ENCODE results near the gene KRTAP19-8. TPM values are rescaled to one million over a fixed set of nuclear protein-coding genes. Genes with fewer than 3 reads are reported as not detected.

Gene KRTAP19-8
- total and polyA plus RNA-seq, 2 donors from 2014 or later = not detected

DNA sequence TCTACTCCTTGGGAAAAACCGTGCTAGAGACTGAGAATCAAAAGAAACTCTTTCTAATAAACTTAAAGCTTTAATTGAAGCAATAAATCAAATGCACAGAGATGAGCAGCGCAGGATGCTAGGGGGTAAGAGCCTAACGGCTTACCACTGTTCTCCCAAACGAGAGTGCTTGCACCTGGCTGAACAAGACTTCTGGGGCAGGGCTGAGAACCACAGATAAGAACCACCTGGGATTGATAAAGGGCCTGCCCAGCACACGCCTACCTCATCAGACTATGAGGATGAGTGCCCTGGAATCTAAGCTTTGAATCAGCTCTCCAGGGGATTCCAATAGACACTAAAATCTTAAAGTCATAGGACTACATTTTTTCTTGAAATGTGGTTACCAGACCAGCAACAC lies 43.3 kb downstream of the KRTAP19-8 start:
- DNase-seq (peak in 1 of 5 donors; percentile 25), FAIRE-seq (no peak)
- intact Hi-C loops (cut with DNase I) = no loop called here
- TF ChIP-seq, protein P1, sequence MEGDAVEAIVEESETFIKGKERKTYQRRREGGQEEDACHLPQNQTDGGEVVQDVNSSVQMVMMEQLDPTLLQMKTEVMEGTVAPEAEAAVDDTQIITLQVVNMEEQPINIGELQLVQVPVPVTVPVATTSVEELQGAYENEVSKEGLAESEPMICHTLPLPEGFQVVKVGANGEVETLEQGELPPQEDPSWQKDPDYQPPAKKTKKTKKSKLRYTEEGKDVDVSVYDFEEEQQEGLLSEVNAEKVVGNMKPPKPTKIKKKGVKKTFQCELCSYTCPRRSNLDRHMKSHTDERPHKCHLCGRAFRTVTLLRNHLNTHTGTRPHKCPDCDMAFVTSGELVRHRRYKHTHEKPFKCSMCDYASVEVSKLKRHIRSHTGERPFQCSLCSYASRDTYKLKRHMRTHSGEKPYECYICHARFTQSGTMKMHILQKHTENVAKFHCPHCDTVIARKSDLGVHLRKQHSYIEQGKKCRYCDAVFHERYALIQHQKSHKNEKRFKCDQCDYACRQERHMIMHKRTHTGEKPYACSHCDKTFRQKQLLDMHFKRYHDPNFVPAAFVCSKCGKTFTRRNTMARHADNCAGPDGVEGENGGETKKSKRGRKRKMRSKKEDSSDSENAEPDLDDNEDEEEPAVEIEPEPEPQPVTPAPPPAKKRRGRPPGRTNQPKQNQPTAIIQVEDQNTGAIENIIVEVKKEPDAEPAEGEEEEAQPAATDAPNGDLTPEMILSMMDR (IDR thresholded peaks at IDR 0.05; ENCODE audit: borderline replicate concordance, extremely low read depth, insufficient read depth) = no peak
- no peaks in the 10 kb centered on the region for H3K36me3 ChIP-seq (ENCODE audit: control insufficient read depth in 2 of 3, insufficient read depth in 3 of 3, low read length in 3 of 3)
- no peaks in the 10 kb centered on the region for H3K27me3 ChIP-seq (ENCODE audit: control insufficient read depth, insufficient read depth, low read length)
- no peak overlapping the region for H3K4me3 ChIP-seq (ENCODE audit: low read length in 3 of 3)
- no peaks in the 10 kb centered on the region for H3K9me3 ChIP-seq (ENCODE audit: control insufficient read depth in 2 of 3, insufficient read depth in 1 of 3, low read length in 3 of 3)
- H3K9ac ChIP-seq (ENCODE audit: low read length in 3 of 3) = no peak overlapping the region
- H3K27ac ChIP-seq (ENCODE audit: low read depth in 2 of 2, low read length in 2 of 2) = no peak overlapping the region
- no peaks in the 10 kb centered on the region for H3K4me1 ChIP-seq (ENCODE audit: control insufficient read depth in 2 of 3, insufficient read depth in 2 of 3, low read depth in 1 of 3, low read length in 3 of 3)

DNA sequence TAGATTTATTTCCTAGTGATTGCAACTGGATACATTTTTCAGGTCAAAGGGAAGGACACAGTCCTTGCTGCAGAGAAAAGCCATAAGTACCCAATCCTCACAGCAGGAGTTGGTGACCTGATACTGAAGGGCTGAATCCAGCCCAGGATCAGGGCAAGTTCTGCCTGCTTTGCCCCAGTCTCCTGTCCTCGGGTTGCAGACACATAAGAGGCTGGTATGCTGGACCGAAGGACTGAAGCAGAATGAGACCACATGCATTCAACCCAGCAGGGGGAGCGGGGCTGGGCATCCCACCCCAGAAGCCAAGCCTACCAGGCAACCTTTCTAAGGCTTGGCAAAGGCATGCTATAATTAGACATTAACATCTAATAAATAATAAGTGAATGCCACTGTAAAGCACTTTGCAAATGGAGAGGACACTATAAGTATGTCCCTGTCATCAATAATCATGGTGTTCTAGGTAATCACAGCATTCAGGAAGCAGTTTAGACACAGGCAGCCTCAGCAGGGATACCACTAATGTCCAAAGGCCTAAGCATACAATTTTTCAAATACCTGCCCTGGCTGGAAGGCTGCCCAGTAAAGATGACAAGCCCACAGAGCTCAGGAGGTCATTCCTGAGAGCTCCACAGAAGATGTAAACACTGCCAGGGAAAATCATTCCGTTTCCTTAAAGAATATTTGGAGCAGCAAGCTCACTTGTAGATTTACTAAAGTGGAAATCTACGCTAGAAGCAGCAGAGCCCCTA lies 47.6 kb downstream of the KRTAP19-8 start:
- FAIRE-seq = no peak
- H3K36me3 ChIP-seq (ENCODE audit: control insufficient read depth in 2 of 3, insufficient read depth in 3 of 3, low read length in 3 of 3) = no peaks in the 10 kb centered on the region

DNA sequence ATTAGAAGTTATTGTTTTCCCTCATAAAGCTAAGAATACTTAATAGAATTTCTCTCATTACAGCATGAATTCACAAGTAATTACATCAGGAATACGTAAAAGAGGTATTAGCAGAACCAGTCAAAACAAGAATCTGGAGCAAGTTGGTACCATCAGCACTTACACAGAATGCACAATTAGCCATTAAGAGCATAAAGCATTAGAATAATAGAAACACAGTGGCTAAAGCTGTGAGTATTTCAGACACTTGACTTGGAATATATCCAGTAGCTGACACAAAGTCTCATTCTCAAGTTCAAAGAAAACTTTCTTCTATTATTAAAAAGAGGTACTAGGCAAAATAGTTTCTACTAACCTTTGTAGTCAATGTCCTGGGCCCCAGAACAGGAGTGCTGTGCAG lies 49.6 kb downstream of the KRTAP19-8 start:
- H3K36me3 ChIP-seq (ENCODE audit: control insufficient read depth in 2 of 3, insufficient read depth in 3 of 3, low read length in 3 of 3) = no peaks in the 10 kb centered on the region
- TF ChIP-seq, protein P1 (IDR thresholded peaks at IDR 0.05; ENCODE audit: borderline replicate concordance, extremely low read depth, insufficient read depth) = no peak
- FAIRE-seq (no peak), DNase-seq (no peak)
- no peak overlapping the region for H3K4me3 ChIP-seq (ENCODE audit: low read length in 3 of 3)
- no peak overlapping the region for H3K27ac ChIP-seq (ENCODE audit: low read depth in 2 of 2, low read length in 2 of 2)
- no peaks in the 10 kb centered on the region for H3K9me3 ChIP-seq (ENCODE audit: control insufficient read depth in 2 of 3, insufficient read depth in 1 of 3, low read length in 3 of 3)
- no peak overlapping the region for H3K9ac ChIP-seq (ENCODE audit: low read length in 3 of 3)
- no peaks in the 10 kb centered on the region for H3K4me1 ChIP-seq (ENCODE audit: control insufficient read depth in 2 of 3, insufficient read depth in 2 of 3, low read depth in 1 of 3, low read length in 3 of 3)
- intact Hi-C loops (cut with DNase I) = no loop called here
- H3K27me3 ChIP-seq (ENCODE audit: control insufficient read depth, insufficient read depth, low read length) = no peaks in the 10 kb centered on the region

More for the DNA sequence above, 47.6 kb downstream of the KRTAP19-8 start:
- H3K27ac ChIP-seq (ENCODE audit: low read depth in 2 of 2, low read length in 2 of 2) = no peak overlapping the region
- H3K4me1 ChIP-seq (ENCODE audit: control insufficient read depth in 2 of 3, insufficient read depth in 2 of 3, low read depth in 1 of 3, low read length in 3 of 3) = no peaks in the 10 kb centered on the region
- no peak overlapping the region for H3K9ac ChIP-seq (ENCODE audit: low read length in 3 of 3)
- H3K4me3 ChIP-seq (ENCODE audit: low read length in 3 of 3) = no peak overlapping the region
- TF ChIP-seq, protein P1 (IDR thresholded peaks at IDR 0.05; ENCODE audit: borderline replicate concordance, extremely low read depth, insufficient read depth) = no peak
- H3K9me3 ChIP-seq (ENCODE audit: control insufficient read depth in 2 of 3, insufficient read depth in 1 of 3, low read length in 3 of 3) = no peaks in the 10 kb centered on the region
- no peak for DNase-seq
- intact Hi-C loops (cut with DNase I) = no loop called here
- H3K27me3 ChIP-seq (ENCODE audit: control insufficient read depth, insufficient read depth, low read length) = no peaks in the 10 kb centered on the region

Other genes starting within 250 kb of the KRTAP19-8 start
- gene KRTAP8-1, start 225.2 kb downstream of the KRTAP19-8 start, total RNA-seq = not detected
- not detected for gene KRTAP8-1, start 225.2 kb downstream of the KRTAP19-8 start, polyA plus RNA-seq (ENCODE audit: insufficient read depth, low read depth, low replicate concordance)
- not detected for gene KRTAP7-1, start 208.7 kb downstream of the KRTAP19-8 start, total RNA-seq
- gene KRTAP7-1, start 208.7 kb downstream of the KRTAP19-8 start, polyA plus RNA-seq (ENCODE audit: insufficient read depth, low read depth, low replicate concordance) = not detected
- gene KRTAP11-1, start 156.9 kb downstream of the KRTAP19-8 start, total RNA-seq = not detected
- not detected for gene KRTAP11-1, start 156.9 kb downstream of the KRTAP19-8 start, polyA plus RNA-seq (ENCODE audit: insufficient read depth, low read depth, low replicate concordance)

All from kidney (tissue), 14 donors.